HG02943 (cell line): ENCODE measurements around the gene STEEP1.

Experiments
- ATAC-seq: cut with Tn5 transposase; IDR thresholded peaks from one replicate; pipeline ENCODE4 v1.9.1; 2021; ENCODE audit warnings: mild to moderate bottlenecking, low read depth, moderate library complexity; ENCODE audit not compliant: unreplicated experiment

The STEEP1 gene

DNA sequence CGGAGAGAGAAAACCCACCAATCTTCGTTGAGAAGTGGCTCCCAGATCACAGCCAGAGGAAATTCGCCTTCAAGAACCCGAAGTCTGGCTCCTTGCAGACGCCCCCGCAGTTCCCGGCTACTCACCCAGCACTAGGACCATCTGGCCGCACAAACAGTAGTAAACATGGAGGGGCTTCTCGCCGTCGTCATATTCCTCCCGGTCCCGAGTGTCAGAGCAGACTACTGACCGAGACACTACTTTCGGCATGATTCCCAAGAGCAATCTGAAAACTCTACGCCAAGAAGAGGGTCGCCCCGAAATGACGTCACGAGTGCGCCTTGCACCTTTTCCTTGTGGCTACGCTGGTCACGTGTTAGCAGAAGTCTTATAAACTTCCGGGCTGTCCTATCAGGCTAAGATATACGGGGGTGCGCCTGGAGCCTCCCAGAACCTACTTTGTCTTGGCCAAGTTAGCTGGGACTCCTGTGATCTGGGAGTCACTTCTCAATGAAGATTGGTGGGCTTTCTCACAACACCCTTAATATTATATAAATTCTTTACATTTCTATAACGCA lies at the start of gene STEEP1:
STEEP1 (minus strand) TSS at position 303 of the 557 bp plus-strand sequence; CDS start at position 249, 54 bp downstream.
- peak; percentile 86 for ATAC-seq

DNA sequence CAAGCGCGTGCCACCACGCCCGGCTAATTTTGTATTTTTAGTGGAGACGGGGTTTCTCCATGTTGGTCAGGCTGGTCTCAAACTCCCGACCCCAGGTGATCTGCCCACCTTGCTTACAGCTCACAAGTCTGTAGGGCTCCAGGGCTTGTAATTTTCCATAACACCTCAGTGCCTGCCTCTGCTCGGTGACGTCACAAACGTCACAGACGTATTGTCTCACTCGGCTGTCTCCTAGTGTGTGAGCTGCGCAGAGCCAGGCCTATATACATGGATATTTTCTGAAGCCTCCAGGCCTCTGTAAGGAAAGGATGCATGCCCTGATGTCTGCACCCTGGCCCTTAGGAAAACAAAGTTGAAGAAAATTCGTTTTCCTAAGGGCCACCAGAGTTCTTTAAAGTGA lies 49.6 kb upstream of the STEEP1 start:
- no peak for ATAC-seq

GRCh38 chrX:119607018-119607389 lies 41.8 kb upstream of the STEEP1 start:
- no peak for ATAC-seq

DNA sequence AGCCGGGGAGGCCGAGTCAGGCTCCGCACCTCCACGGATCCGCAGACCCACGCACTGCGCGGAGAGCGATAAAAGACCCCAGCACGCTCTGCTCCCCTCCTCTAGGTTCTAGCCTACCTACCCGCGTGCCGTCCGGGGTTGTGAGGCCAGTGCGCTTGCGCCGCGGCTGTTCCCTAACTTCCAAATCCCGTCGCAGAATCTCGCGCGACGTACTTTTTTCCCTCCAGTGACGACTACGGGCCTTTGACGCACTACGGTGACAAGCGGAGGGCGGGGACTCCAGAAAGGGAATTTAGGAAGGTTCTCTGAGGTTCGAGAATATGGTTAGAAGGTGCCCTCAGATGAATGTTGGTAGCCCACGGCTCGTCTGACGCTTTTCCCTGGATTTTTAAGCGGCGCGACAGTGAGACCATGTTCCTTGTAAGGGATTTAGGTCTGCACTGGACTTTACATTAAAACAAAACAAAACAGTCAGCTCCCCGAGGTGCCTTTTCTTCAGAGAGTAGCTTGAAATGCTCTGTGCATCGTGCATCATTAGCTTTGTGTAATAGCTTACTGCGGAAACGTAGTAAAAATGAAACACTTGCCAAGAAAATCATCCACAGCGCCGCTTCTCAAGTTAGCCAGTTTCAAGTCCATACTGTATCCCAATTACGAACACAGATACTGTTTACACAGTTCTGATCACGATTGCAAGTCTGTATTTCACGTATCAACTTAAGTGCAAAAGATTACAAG lies 41.2 kb upstream of the STEEP1 start, which contains the start of gene NKRF:
NKRF (minus strand) TSS at position 145 of the 738 bp plus-strand sequence.
- peak; percentile 78 for ATAC-seq

- ATAC-seq: peak; percentile 37
Measured at GRCh38 chrX:119605464-119606279, 40.5 kb upstream of the STEEP1 start.

DNA sequence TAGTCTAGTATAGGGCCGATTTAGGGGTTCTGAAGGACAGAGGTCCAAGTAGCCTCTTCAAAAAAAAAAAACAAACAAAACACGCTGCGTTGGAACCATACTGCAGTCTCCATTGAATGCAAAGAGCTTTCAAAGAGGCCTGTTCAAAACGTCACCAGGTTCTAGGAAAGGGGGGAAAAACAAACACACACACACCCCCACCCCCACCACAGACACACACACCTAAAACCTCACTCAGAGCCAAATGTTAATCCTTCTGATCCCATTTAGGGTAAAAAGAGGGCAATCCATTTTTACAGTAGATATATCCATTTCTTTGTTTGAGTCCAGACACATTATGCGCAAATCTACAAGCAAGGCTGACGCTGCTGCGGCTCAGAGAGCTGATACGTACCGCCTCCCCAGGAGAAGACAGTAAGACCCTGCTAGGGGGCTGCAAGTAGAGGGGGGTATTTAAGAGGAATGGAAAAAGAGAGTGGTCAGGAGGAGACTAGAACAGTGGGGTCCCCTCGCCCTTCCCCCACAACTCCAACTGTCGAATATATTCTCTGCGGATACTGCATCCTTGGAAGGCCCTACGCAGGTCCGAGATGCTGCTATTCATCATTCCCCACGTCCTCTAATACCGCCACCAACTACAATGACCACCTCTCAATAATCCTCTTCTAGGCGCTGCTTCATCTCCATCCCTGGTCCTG lies 39.7 kb upstream of the STEEP1 start:
- ATAC-seq: no peak

DNA sequence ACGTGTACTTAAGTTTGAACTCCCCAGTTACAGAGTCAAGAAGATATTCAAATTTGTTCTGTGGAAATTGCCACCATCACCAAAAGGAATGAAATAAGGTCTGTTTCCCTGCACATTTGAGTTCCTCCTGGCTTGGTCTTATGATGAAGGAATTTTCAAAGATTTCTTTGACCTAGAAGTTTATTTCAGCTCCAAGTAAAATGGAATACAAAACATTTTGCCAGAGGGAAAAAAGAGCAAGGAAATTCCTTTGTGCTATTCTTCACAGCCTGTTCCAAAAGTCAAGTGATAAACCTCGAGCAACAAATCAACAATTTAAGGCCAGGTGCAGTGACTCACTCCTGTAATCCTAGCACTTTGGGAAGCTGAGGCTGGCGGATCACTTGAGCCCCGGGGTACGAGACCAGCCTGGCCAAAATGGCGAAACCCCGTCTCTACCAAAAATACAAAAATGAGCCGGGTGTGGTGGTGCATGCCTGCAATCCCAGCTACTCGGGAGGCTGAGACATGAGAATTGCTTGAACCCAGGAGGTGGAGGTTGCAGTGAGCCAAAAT lies 37.6 kb upstream of the STEEP1 start:
- no peak for ATAC-seq

DNA sequence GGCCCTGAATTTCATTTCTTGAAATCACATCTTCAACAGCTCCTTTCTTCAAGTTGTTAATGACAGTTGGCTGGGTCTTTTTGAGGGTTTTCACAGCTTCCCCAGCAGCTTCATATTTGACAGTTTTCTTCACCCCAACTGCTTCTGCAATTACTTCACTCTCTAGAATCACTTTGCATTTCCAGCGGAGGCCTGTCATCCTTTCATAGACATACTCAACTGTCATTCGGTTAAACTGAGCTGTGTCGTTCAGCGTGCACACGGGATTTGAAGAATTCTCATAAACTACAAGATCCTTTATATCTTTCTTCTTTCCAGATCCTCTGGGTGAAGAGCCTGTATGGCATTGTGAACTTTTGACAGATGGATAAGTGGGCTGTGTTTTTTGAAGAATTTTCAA lies 24.6 kb upstream of the STEEP1 start:
- ATAC-seq: no peak

DNA sequence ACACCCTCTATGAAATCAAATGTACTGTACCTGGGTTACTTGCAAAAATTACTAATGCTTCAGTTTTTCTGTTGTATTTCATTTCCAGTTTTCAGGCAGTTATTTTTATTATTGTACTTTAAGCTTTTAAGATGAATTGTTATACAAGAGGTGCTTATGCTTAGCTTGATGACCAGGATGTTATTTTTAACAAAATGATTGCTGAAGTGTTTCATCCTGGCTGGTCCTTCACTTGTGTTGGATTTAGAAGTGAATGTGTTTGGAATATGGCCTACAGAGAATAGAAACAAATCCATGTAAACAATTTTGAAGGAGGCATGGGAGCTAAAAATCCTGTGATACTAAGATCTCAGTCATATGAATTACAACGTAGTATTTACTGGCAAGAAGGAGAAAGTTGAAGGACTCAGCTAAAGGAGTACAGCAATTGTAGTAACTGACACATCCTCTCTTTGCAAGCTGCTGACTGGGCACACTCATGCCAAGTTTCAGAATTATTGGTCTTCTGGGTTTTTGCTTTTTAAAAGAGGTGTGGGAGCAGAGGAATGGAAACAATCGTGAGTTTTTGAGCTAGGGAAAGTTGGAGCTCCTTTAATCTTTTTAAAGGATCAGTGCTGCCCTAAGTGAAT lies 18.3 kb upstream of the STEEP1 start:
- ATAC-seq: no peak

GRCh38 chrX:119579414-119579813 lies 14.2 kb upstream of the STEEP1 start:
- no peak for ATAC-seq

DNA sequence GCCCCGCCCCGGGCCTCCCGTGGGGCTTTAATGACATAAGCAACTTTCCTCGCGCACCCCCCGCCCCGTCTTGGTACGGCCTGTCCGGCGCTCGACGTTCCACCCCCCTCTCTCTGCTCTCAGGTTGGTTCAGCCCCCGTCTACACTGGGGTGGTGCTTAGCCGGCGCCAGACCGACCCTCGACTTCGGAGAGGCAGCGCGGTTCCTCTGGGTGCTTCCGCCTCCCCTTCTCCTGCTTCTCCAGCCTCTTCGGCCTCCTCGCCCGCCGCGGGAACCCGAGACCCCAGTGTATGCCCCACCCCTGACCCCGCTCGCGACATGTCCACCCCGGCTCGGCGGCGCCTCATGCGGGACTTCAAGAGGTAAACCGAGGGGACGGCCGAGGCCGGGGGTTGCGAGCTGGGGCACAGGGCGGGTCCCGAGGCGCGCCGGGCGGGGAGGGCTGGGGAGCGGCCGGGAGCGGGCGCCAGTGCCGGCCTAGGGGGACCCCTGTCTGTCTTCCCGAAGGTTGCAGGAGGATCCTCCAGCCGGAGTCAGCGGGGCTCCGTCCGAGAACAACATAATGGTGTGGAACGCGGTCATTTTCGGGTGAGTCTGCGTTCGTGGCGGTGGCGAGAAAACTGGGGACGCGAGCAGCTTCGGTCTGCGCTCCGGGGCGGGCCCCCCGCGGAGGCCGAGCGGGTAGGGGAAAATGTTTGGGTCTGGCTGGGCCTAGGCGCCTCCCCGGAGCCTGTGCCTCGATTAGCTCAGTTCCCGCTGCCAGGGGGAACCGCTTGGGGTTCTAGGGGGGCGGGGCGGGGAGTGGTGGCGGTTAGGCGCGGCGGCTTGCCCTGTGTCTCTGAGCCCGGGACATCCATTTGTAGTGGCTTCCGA lies 9.4 kb upstream of the STEEP1 start, which contains the start of gene UBE2A:
UBE2A (plus strand) TSS at position 170 of the 873 bp plus-strand sequence; CDS start at position 319, 149 bp downstream.
- ATAC-seq: peak; percentile 64

DNA sequence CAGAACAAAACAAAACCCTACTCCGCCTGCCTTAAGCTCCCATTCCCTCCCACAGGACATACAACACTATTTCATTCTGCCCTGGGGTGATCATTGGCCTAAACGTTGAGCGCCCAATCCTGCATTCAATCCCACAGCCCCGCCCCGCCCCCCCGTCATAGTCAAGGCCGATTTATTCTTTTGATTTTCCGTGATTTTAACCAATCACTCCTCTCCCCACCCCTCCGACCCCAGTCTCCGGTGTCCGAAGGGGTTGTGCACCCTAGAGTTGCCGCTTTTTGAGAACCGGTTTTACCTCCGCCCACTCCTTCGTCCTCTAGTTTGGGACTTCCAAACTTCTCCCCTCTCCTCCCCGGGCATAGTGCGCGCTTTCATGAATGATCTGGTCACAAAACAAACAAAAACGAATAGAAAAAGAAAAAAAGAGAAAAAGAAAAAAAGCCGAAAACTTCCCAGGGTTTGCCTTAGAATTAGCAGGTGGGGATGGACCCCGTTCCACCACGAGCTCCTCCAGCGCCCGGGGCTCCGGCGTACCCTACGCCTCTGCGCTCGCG lies 8.7 kb upstream of the STEEP1 start:
- peak; percentile 74 for ATAC-seq

- no peak for ATAC-seq
Measured at GRCh38 chrX:119573222-119573621, 8.0 kb upstream of the STEEP1 start.

DNA sequence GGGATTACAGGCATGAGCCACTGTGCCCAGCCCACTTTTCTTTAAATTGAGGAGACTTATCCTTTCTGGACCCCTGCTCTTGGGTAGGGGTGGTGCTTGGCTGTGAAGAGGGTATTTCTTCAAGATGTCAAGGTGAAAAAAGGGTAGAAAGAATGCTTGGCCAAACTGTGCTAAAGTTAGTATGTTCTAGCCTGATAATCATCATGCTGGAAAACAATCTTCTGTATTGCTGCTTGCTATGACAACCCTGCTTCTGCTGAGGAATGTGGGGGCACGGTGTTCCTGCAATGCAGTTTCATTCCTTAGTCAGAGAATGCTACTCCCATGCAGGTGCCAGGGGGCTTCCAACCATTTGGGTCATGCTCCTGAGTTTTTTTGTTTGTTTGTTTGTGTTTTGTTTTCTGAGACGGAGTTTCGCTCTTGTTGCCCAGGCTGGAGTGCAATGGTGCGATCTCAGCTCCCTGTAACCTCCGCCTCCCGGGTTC lies 5.2 kb upstream of the STEEP1 start:
- no peak for ATAC-seq

DNA sequence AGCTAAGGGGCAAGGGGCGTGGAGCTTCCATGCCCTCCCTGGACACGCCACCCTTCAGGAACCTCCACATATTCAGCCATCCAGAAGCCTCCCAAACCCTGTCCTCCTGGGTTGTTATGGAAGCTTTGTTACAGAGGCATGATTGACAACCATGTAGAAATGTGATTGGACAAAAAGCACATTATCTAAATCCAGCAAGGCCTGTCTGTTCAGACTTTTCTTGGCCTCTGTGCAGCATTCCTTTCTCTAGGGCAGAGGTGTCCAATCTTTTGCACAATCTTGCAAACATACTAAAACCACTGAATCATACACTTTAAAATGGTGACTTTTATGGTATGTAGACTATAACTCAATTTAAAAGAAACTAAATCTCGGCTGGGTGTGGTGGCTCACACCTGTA lies 12.7 kb downstream of the STEEP1 start:
- no peak for ATAC-seq

DNA sequence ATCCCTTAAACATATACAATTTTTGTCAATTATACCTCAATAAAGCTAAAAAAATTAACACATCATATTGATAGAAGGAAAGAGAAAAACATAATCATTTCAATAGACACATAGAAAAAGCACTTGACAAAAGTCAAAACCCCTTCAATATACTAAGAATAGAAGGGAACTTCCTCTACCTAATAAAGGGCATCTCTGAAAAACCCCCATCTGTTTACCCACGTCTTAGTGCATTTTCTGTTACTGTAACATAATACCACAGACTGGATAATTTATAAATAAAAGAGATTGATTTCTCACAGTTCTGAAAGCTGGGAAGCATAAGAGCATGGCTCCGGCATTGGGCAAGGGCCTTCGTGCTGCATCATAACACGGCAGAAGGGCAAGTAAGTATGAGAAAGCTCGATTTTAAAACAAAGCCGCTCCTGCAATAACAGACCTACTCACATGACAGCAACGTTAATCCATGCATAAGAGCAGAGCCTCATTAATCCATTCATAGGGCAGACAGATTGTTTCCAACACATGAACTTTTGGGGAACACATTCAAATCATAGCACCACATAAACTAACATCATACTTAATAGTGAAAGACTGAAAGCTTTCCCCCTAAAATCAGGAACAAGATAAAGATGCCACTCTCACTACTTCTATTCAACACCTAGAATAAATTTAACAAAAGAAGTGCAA lies 15.7 kb downstream of the STEEP1 start:
- ATAC-seq: no peak

- ATAC-seq: no peak
Measured at GRCh38 chrX:119541188-119541587, 24.0 kb downstream of the STEEP1 start.

GRCh38 chrX:119539872-119540271 lies 25.3 kb downstream of the STEEP1 start:
- ATAC-seq: no peak
